ENCODE data around the gene HSPA1A.

The HSPA1A gene

GRCh38 chr6:31767096-31767645 lies 48.2 kb upstream of the HSPA1A start:
- H3K4me1 ChIP-seq (ENCODE audit: low read length): no peaks in the 10 kb centered on the region
- TF ChIP-seq CTCF (IDR thresholded peaks at IDR 0.05; ENCODE audit: low read depth, low read length): no peak
- no peak for TF ChIP-seq EZH2phosphoT487 (IDR thresholded peaks at IDR 0.05; ENCODE audit: low read depth)
- H3K36me3 ChIP-seq (replicated peaks; ENCODE audit: low read depth, low read length): peaks cover 4% of the 10 kb centered on the region
- H3K9me3 ChIP-seq (ENCODE audit: insufficient read depth, low read length): no peaks in the 10 kb centered on the region
- no peaks in the 10 kb centered on the region for H3K27me3 ChIP-seq (ENCODE audit: low read depth, low read length)
- H3K9ac ChIP-seq (ENCODE audit: low read length): no peak overlapping the region
- H3K4me3 ChIP-seq (ENCODE audit: low read length): no peak overlapping the region
- no peaks in the 10 kb centered on the region for H4K20me1 ChIP-seq (ENCODE audit: insufficient read depth, low read length)
- H3K4me2 ChIP-seq (ENCODE audit: low read length): no peak overlapping the region
- H3K79me2 ChIP-seq (ENCODE audit: low read length): no peaks in the 10 kb centered on the region
- H2AFZ ChIP-seq (ENCODE audit: low read depth, low read length): no peak overlapping the region
- no peak overlapping the region for H3K27ac ChIP-seq (ENCODE audit: low read length)

GRCh38 chr6:31768363-31769257 lies 46.7 kb upstream of the HSPA1A start:
- H3K9me3 ChIP-seq (ENCODE audit: insufficient read depth, low read length): no peaks in the 10 kb centered on the region
- no peak overlapping the region for H2AFZ ChIP-seq (ENCODE audit: low read depth, low read length)
- no peak overlapping the region for H3K4me3 ChIP-seq (ENCODE audit: low read length)
- no peak overlapping the region for H3K27ac ChIP-seq (ENCODE audit: low read length)
- peaks cover 2% of the 10 kb centered on the region for H3K36me3 ChIP-seq (replicated peaks; ENCODE audit: low read depth, low read length)
- H3K27me3 ChIP-seq (ENCODE audit: low read depth, low read length): no peaks in the 10 kb centered on the region
- no peaks in the 10 kb centered on the region for H3K79me2 ChIP-seq (ENCODE audit: low read length)
- H4K20me1 ChIP-seq (ENCODE audit: insufficient read depth, low read length): no peaks in the 10 kb centered on the region
- no peak overlapping the region for H3K4me2 ChIP-seq (ENCODE audit: low read length)
- no peaks in the 10 kb centered on the region for H3K4me1 ChIP-seq (ENCODE audit: low read length)
- H3K9ac ChIP-seq (ENCODE audit: low read length): no peak overlapping the region
- TF ChIP-seq CTCF (IDR thresholded peaks at IDR 0.05; ENCODE audit: low read depth, low read length): no peak
- no peak for TF ChIP-seq EZH2phosphoT487 (IDR thresholded peaks at IDR 0.05; ENCODE audit: low read depth)

- Histone ChIP-seq H3K9me3 (ENCODE audit: insufficient read depth, low read length) (no peaks in the 10 kb centered on the region), H3K4me2 (ENCODE audit: low read length) (no peak overlapping the region), H3K79me2 (ENCODE audit: low read length) (no peaks in the 10 kb centered on the region), H3K27ac (ENCODE audit: low read length) (no peak overlapping the region), H2AFZ (ENCODE audit: low read depth, low read length) (no peak overlapping the region), H4K20me1 (ENCODE audit: insufficient read depth, low read length) (no peaks in the 10 kb centered on the region), H3K4me1 (ENCODE audit: low read length) (no peaks in the 10 kb centered on the region), H3K27me3 (ENCODE audit: low read depth, low read length) (no peaks in the 10 kb centered on the region), H3K9ac (ENCODE audit: low read length) (no peak overlapping the region), H3K36me3 (replicated peaks; ENCODE audit: low read depth, low read length) (no peaks in the 10 kb centered on the region), H3K4me3 (ENCODE audit: low read length) (no peak overlapping the region)
- TF ChIP-seq EZH2phosphoT487 (IDR thresholded peaks at IDR 0.05; ENCODE audit: low read depth) (no peak), CTCF (IDR thresholded peaks at IDR 0.05; ENCODE audit: low read depth, low read length) (peak; percentile 72)
These were observed 45.5 kb upstream of the HSPA1A start for GRCh38 chr6:31769684-31770371.

GRCh38 chr6:31770860-31771259 lies 44.5 kb upstream of the HSPA1A start:
- no peak overlapping the region for H3K4me2 ChIP-seq (ENCODE audit: low read length)
- H3K4me3 ChIP-seq (ENCODE audit: low read length): no peak overlapping the region
- H3K9me3 ChIP-seq (ENCODE audit: insufficient read depth, low read length): no peaks in the 10 kb centered on the region
- H3K27me3 ChIP-seq (ENCODE audit: low read depth, low read length): no peaks in the 10 kb centered on the region
- H2AFZ ChIP-seq (ENCODE audit: low read depth, low read length): no peak overlapping the region
- H3K36me3 ChIP-seq (replicated peaks; ENCODE audit: low read depth, low read length): no peaks in the 10 kb centered on the region
- no peak for TF ChIP-seq EZH2phosphoT487 (IDR thresholded peaks at IDR 0.05; ENCODE audit: low read depth)
- TF ChIP-seq CTCF (IDR thresholded peaks at IDR 0.05; ENCODE audit: low read depth, low read length): no peak
- H4K20me1 ChIP-seq (ENCODE audit: insufficient read depth, low read length): no peaks in the 10 kb centered on the region
- H3K9ac ChIP-seq (ENCODE audit: low read length): no peak overlapping the region
- H3K4me1 ChIP-seq (ENCODE audit: low read length): no peaks in the 10 kb centered on the region
- no peak overlapping the region for H3K27ac ChIP-seq (ENCODE audit: low read length)
- no peaks in the 10 kb centered on the region for H3K79me2 ChIP-seq (ENCODE audit: low read length)

All from OCI-LY3 (cell line).